Tibial nerve (tissue), 4 donors: ENCODE measurements around the gene NKD1.

ENCODE experiments used
- EP300 ChIP-seq, 2 donors: sonication (generic); formaldehyde crosslinking; IDR thresholded peaks; one replicate each; pipeline ENCODE4 v1.6.1; 2017; ENCODE audit warnings: antibody characterized with exemption in 2 of 2, mild to moderate bottlenecking in 1 of 2
- POLR2A ChIP-seq, 2 donors: fragments of 450-650 bp; IDR thresholded peaks; one replicate each; pipeline ENCODE4 v1.6.1; 2017; ENCODE audit warnings: antibody characterized with exemption in 2 of 2, mild to moderate bottlenecking in 2 of 2, moderate library complexity in 2 of 2
- TF ChIP-seq, protein P1 (sequence below), 5 experiments: fragments of 200-600 bp in 3 of 5; fragments of 450-650 bp in 2 of 5; sonication (generic) in 3 of 5; IDR thresholded peaks; one replicate each; pipeline ENCODE4 v1.5.1; 2016 to 2019; ENCODE audit warnings: antibody characterized with exemption in 5 of 5, mild to moderate bottlenecking in 3 of 5, moderate library complexity in 2 of 5

DNA sequence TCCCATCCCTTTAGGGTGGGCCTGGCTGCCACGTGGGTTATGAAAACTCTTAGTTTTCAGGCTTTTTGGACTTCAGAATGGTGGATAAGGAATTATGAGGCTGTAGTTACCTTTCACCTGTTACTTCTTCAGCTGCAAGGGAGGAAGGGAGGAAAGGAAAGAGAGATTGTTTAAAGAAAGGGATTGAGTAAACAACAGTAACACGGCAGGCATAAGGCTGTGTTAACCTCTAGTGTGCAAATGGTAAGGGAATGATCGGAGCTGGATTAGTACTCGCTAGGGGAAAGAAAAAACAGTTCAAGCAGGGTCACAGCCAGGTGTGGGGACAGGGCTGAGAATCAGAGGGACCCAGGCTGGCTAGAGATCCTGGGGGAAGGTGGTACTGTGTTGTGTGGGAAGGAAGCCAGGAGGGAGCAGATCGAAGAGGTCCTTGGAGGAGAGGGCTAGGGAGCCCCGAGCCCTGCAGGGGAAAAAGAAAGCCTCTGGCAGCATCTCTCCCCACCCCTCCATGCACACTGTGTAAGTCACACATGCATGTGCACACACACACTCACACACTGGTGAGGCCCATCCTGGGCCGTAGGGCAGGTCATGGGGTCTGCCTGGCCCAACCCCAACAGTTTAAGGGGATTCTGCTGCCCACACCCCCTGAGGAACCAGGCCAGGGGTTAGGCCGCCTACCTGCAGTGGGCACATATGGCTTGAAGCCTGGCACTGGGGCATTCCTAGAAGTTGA is 83.2 kb downstream of the NKD1 start:
- TF ChIP-seq, protein P1, sequence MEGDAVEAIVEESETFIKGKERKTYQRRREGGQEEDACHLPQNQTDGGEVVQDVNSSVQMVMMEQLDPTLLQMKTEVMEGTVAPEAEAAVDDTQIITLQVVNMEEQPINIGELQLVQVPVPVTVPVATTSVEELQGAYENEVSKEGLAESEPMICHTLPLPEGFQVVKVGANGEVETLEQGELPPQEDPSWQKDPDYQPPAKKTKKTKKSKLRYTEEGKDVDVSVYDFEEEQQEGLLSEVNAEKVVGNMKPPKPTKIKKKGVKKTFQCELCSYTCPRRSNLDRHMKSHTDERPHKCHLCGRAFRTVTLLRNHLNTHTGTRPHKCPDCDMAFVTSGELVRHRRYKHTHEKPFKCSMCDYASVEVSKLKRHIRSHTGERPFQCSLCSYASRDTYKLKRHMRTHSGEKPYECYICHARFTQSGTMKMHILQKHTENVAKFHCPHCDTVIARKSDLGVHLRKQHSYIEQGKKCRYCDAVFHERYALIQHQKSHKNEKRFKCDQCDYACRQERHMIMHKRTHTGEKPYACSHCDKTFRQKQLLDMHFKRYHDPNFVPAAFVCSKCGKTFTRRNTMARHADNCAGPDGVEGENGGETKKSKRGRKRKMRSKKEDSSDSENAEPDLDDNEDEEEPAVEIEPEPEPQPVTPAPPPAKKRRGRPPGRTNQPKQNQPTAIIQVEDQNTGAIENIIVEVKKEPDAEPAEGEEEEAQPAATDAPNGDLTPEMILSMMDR (IDR thresholded peaks at IDR 0.05), result no peak
- TF ChIP-seq POLR2A (IDR thresholded peaks at IDR 0.05) (no peak), EP300 (IDR thresholded peaks at IDR 0.05) (no peak)
